ENCODE data around the gene AHNAK2. TPM values are rescaled to one million over a fixed set of nuclear protein-coding genes. Genes with fewer than 3 reads are reported as not detected.

AHNAK2 gene
- total and polyA plus RNA-seq, 2 of the 13 experiments (the other 11 are each of a cell fraction or from before 2014, with no cell fraction given) = 0.11 to 0.18 TPM

DNA sequence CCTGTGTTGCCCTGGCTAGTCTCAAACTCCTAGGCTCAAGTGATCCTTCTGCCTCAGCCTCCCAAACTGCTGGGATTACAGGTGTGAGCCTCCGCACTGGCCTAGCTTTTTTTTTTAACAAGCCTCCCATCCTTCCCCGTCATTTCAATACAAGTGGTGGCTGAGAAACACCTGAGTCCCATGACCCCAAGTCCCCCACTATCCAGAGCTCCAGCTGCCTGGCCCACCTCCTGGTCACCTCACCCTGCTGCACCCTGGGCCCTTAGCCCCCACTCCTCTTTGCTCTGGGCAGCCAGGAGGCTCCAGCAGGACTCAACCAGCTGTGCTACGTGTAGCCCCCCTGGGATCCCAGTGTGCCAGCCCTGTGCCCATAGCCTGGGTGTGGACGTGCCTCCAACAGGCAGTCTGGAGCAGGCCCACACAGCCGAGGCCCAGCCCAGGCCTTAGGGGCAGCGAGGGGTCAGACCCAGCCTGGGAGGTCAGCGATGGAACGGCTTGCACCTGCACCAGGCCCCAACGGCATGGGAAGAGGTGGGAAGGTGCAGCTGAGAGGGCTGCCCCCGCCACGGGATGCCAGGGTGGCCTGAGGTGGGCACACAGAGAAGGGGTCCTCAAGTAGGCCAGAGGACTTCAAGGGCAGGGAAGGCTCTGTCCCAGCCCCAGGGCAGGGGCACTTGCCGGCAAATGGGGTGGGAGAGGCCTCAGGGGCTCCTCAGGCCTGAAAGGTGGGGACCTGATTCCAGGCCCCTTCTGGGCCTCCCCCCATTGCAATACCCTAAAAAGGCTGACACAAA lies 6.5 kb downstream of the AHNAK2 start:
- Histone ChIP-seq H3K4me1 (ENCODE audit: insufficient read depth, low read length) (peaks cover 36% of the 10 kb centered on the region), H3K36me3 (replicated peaks in 1 of 2; ENCODE audit: control insufficient read depth in 1 of 2, insufficient read depth in 2 of 2, low read length in 2 of 2) (no peaks in the 10 kb centered on the region), H3K9me3 (ENCODE audit: low read length) (no peaks in the 10 kb centered on the region), H3K4me3 (replicated peaks in 1 of 3; ENCODE audit: insufficient read depth in 1 of 3, low read depth in 2 of 3, low read length in 3 of 3) (no peak overlapping the region), H3K9ac (ENCODE audit: insufficient read depth, low read depth, low read length) (no peak overlapping the region), H3K4me2 (ENCODE audit: low read depth, low read length) (no peak overlapping the region), H3K27me3 (ENCODE audit: control insufficient read depth in 1 of 2, insufficient read depth in 2 of 2, low read length in 2 of 2) (peaks cover 16 to 91% of the 10 kb centered on the region in 2 experiments), H4K20me1 (ENCODE audit: insufficient read depth, low read length) (no peaks in the 10 kb centered on the region), H3K27ac (ENCODE audit: extremely low read length, insufficient read depth, low read length) (no peak overlapping the region), H3K79me2 (ENCODE audit: insufficient read depth, low read length) (no peaks in the 10 kb centered on the region), H2AFZ (ENCODE audit: low read length) (no peak overlapping the region)
- BruUV-seq (replicated peaks) = no TSS peak
- in situ Hi-C loops (cut with HindIII; ENCODE audit: extremely low pct_ligation_motif_present, low pct_unique_long_range_greater_than_20kb) = loop anchor here (5.0 kb wide), 1 partner anchor 76 kb away; no protein-coding TSS in a partner anchor
- WGBS (ENCODE audit: low lambda C conversion rate) = 29% methylated on average over 11 of the region's 12 CpGs
- FAIRE-seq (no peak), DNase-seq (ENCODE audit: low spot score) (no peak), ATAC-seq (no peak)
- intact Hi-C loops (cut with micrococcal nuclease; ENCODE audit: unreplicated experiment) = no loop called here
- ChIA-PET CTCF (ENCODE audit: low intra/inter-chr PET ratio, low total read pairs) (interaction anchor here (1.9 kb wide), 1 partner anchor 74 kb away, joined by 6 read pairs; no protein-coding TSS in a partner anchor), POLR2A (no interaction called here)
- no peak for TF ChIP-seq HNF1B (CRISPR knock-in tag; IDR thresholded peaks at IDR 0.05)
- TF ChIP-seq, protein P1, sequence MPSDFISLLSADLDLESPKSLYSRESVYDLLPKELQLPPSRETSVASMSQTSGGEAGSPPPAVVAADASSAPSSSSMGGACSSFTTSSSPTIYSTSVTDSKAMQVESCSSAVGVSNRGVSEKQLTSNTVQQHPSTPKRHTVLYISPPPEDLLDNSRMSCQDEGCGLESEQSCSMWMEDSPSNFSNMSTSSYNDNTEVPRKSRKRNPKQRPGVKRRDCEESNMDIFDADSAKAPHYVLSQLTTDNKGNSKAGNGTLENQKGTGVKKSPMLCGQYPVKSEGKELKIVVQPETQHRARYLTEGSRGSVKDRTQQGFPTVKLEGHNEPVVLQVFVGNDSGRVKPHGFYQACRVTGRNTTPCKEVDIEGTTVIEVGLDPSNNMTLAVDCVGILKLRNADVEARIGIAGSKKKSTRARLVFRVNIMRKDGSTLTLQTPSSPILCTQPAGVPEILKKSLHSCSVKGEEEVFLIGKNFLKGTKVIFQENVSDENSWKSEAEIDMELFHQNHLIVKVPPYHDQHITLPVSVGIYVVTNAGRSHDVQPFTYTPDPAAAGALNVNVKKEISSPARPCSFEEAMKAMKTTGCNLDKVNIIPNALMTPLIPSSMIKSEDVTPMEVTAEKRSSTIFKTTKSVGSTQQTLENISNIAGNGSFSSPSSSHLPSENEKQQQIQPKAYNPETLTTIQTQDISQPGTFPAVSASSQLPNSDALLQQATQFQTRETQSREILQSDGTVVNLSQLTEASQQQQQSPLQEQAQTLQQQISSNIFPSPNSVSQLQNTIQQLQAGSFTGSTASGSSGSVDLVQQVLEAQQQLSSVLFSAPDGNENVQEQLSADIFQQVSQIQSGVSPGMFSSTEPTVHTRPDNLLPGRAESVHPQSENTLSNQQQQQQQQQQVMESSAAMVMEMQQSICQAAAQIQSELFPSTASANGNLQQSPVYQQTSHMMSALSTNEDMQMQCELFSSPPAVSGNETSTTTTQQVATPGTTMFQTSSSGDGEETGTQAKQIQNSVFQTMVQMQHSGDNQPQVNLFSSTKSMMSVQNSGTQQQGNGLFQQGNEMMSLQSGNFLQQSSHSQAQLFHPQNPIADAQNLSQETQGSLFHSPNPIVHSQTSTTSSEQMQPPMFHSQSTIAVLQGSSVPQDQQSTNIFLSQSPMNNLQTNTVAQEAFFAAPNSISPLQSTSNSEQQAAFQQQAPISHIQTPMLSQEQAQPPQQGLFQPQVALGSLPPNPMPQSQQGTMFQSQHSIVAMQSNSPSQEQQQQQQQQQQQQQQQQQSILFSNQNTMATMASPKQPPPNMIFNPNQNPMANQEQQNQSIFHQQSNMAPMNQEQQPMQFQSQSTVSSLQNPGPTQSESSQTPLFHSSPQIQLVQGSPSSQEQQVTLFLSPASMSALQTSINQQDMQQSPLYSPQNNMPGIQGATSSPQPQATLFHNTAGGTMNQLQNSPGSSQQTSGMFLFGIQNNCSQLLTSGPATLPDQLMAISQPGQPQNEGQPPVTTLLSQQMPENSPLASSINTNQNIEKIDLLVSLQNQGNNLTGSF (CRISPR knock-in tag; IDR thresholded peaks at IDR 0.05) = no peak
- no peak for TF ChIP-seq ARID5B (CRISPR knock-in tag; IDR thresholded peaks at IDR 0.05)
- TF ChIP-seq DNMT1 (CRISPR knock-in tag; IDR thresholded peaks at IDR 0.05) = no peak
- TF ChIP-seq, protein P2, sequence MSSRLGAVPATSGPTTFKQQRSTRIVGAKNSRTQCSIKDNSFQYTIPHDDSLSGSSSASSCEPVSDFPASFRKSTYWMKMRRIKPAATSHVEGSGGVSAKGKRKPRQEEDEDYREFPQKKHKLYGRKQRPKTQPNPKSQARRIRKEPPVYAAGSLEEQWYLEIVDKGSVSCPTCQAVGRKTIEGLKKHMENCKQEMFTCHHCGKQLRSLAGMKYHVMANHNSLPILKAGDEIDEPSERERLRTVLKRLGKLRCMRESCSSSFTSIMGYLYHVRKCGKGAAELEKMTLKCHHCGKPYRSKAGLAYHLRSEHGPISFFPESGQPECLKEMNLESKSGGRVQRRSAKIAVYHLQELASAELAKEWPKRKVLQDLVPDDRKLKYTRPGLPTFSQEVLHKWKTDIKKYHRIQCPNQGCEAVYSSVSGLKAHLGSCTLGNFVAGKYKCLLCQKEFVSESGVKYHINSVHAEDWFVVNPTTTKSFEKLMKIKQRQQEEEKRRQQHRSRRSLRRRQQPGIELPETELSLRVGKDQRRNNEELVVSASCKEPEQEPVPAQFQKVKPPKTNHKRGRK (CRISPR knock-in tag; IDR thresholded peaks at IDR 0.05) = no peak
